Activated CD8-positive, alpha-beta T cell treated with anti-CD3 and anti-CD28 coated beads for 36 hours (primary cell): Measurements from ENCODE around the gene FOXL3. TPM values are rescaled to one million over a fixed set of nuclear protein-coding genes. Genes with fewer than 3 reads are reported as not detected.

ENCODE experiments used
- ATAC-seq: fragments of 200-7000 bp; cut with Tn5 transposase; one replicate; pipeline ENCODE4 v1.10.0; 2021; ENCODE audit warnings: mild to moderate bottlenecking, moderate library complexity
- CTCF ChIA-PET: fragments of 350-600 bp; sonication (Branson Sonifier 250); formaldehyde crosslinking; loops from one replicate; lab custom pipeline; 2021; ENCODE audit warnings: antibody characterized with exemption; lab: Charles Lee
- POLR2A ChIA-PET: fragments of 350-600 bp; sonication (Branson Sonifier 250); formaldehyde crosslinking; loops from one replicate; lab custom pipeline; 2021; ENCODE audit warnings: antibody characterized with exemption; lab: Charles Lee
- DNase-seq: peaks from one replicate; pipeline ENCODE4 v3.0.0-alpha.2; 2020
- H3K27ac Mint-ChIP-seq: one replicate; pipeline ENCODE4 v1.8.0; 2021; ENCODE audit warnings: mild to moderate bottlenecking, mixed read lengths
- H3K27me3 Mint-ChIP-seq: one replicate; pipeline ENCODE4 v1.8.0; 2021; ENCODE audit warnings: mixed read lengths
- H3K36me3 Mint-ChIP-seq: one replicate; pipeline ENCODE4 v1.8.0; 2021; ENCODE audit warnings: low read depth, mixed read lengths
- H3K4me1 Mint-ChIP-seq: one replicate; pipeline ENCODE4 v1.8.0; 2021; ENCODE audit warnings: low read depth, mixed read lengths
- H3K4me3 Mint-ChIP-seq: one replicate; pipeline ENCODE4 v1.8.0; 2021; ENCODE audit warnings: mild to moderate bottlenecking, moderate library complexity, mixed read lengths
- H3K9me3 Mint-ChIP-seq: one replicate; pipeline ENCODE4 v1.8.0; 2021; ENCODE audit warnings: mixed read lengths
- CTCF ChIP-seq: fragments of 200-600 bp; IDR thresholded peaks from one replicate; pipeline ENCODE4 v1.8.0; 2022; ENCODE audit warnings: antibody characterized with exemption, mild to moderate bottlenecking
- intact Hi-C: fragments of 100-400 bp; cut with micrococcal nuclease; formaldehyde crosslinking; loops from one replicate; pipeline ENCODE4 v1.10.0; 2022
- total RNA-seq, 2 experiments: library from RNA; stranded (reverse); gene quantifications; one replicate each; pipeline ENCODE4 v1.2.3, GENCODE V29; 2021

Gene FOXL3
- total RNA-seq, 2 experiments from 2014 or later, result not detected

GRCh38 chr7:303884-304573 is 14.1 kb downstream of the FOXL3 start:
- ATAC-seq, result no peak
- TF ChIP-seq CTCF, result no peak
- Mint-ChIP-seq H3K4me3 (no peak overlapping the region), H3K27ac (no peak overlapping the region), H3K4me1 (no peaks in the 10 kb centered on the region), H3K27me3 (no peaks in the 10 kb centered on the region), H3K9me3 (no peaks in the 10 kb centered on the region), H3K36me3 (no peaks in the 10 kb centered on the region)
- intact Hi-C loops, result no loop called here
- POLR2A ChIA-PET, result no interaction called here
- CTCF ChIA-PET, result no interaction called here
- DNase-seq, result no peak

- CTCF ChIA-PET, result interaction anchor here (1.3 kb wide), 1 partner anchor 470 kb away, joined by 3 read pairs; no protein-coding TSS in a partner anchor
- Mint-ChIP-seq H3K27me3 (no peaks in the 10 kb centered on the region), H3K27ac (no peak overlapping the region), H3K4me3 (no peak overlapping the region), H3K36me3 (no peaks in the 10 kb centered on the region), H3K9me3 (no peaks in the 10 kb centered on the region), H3K4me1 (no peaks in the 10 kb centered on the region)
- ATAC-seq (no peak), DNase-seq (no peak)
- no peak for TF ChIP-seq CTCF
- intact Hi-C loops, result no loop called here
- POLR2A ChIA-PET, result no interaction called here
Measured at GRCh38 chr7:304574-305409, 14.8 kb downstream of the FOXL3 start.

GRCh38 chr7:305410-306151 is 15.6 kb downstream of the FOXL3 start:
- no peak for ATAC-seq
- ChIA-PET POLR2A (no interaction called here), CTCF (interaction anchor here (1.3 kb wide), 1 partner anchor 469 kb away, joined by 3 read pairs; no protein-coding TSS in a partner anchor)
- intact Hi-C loops, result no loop called here
- TF ChIP-seq CTCF, result no peak
- no peaks in the 10 kb centered on the region for H3K36me3 Mint-ChIP-seq
- H3K9me3 Mint-ChIP-seq, result no peaks in the 10 kb centered on the region
- no peak overlapping the region for H3K27ac Mint-ChIP-seq
- no peak for DNase-seq
- H3K4me1 Mint-ChIP-seq, result no peaks in the 10 kb centered on the region
- H3K27me3 Mint-ChIP-seq, result no peaks in the 10 kb centered on the region
- H3K4me3 Mint-ChIP-seq, result no peak overlapping the region

- H3K27me3 Mint-ChIP-seq, result peaks cover 4% of the 10 kb centered on the region
- H3K4me1 Mint-ChIP-seq, result no peaks in the 10 kb centered on the region
- H3K9me3 Mint-ChIP-seq, result no peaks in the 10 kb centered on the region
- H3K36me3 Mint-ChIP-seq, result no peaks in the 10 kb centered on the region
- no peak overlapping the region for H3K4me3 Mint-ChIP-seq
- no peak overlapping the region for H3K27ac Mint-ChIP-seq
- DNase-seq (no peak), ATAC-seq (no peak)
- no peak for TF ChIP-seq CTCF
- POLR2A ChIA-PET, result no interaction called here
- CTCF ChIA-PET, result interaction anchor here (1.6 kb wide), 1 partner anchor 13 kb away, joined by 5 read pairs; no protein-coding TSS in a partner anchor
- intact Hi-C loops, result no loop called here
Measured at GRCh38 chr7:307970-308369, 18.0 kb downstream of the FOXL3 start.
